GM10248 (cell line): ENCODE measurements around the gene ZNF581.

Source experiments
- CTCF ChIA-PET: fragments of 300-600 bp; sonication (Branson Sonifier 250); formaldehyde crosslinking; extraction: SDS; loops from one replicate; lab custom pipeline; 2021; ENCODE audit warnings: antibody characterized with exemption; lab: Yijun Ruan, JAX
- POLR2A ChIA-PET: fragments of 350-650 bp; sonication (Branson Sonifier 250); formaldehyde crosslinking; extraction: SDS; loops from one replicate; lab custom pipeline; 2020; ENCODE audit warnings: antibody characterized with exemption; lab: Yijun Ruan, JAX
- DNase-seq: peaks from one replicate; pipeline ENCODE4 v3.0.0; 2012; ENCODE audit errors: extremely low spot score
- TF ChIP-seq, protein P1 (sequence below): IDR thresholded peaks from 2 replicates; pipeline ENCODE4 v1.5.1; 2012; ENCODE audit warnings: mild to moderate bottlenecking, low read depth; ENCODE audit errors: extremely low read depth, missing control alignments, control extremely low read depth

Gene ZNF581

DNA sequence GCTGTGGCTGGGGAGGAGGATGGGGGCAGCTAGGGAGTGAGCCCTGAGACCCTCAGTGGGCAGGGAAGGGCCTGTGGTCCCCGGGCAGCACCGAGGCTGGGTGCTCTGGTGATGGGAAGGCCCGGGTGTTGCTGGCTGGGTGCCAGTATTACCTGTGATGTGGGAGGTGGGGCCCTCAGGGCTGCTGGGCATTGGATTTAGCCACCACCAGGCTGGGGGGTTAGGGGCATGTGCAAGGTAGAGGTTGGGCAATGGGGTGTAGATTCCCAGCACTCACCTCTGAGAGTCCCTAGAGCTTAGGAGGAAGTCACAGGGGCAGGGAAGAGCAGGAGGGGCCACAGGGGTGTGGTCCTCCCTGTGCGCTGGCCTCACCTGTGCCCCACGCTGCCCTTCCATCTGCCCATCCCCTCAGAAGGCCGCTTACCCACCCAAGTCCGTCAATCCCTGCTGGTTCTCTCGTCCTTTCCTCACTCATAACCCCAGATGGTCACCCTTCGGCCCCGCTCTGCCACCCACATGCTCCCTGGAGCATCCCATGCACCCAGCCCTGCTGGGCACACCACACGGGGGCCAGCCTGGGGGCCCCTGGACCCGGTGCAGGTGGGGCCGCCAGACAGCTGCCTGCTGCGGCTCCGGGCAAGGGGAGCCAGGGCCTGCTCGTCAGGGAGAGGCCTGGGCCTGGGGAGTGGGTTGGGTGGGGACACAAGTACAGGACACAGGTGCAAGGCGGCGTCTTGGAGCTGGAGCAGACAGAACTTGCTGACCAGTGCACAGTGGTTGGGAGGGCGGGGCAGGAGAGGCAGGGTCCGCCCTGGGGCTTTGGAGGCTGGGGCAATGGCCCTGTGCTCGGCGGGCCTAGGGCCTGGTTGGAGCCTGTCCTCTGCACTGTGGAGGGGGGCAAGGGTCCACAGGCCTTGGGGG is 44.1 kb downstream of the ZNF581 start:
- POLR2A ChIA-PET = no interaction called here
- CTCF ChIA-PET = no interaction called here
- TF ChIP-seq, protein P1, sequence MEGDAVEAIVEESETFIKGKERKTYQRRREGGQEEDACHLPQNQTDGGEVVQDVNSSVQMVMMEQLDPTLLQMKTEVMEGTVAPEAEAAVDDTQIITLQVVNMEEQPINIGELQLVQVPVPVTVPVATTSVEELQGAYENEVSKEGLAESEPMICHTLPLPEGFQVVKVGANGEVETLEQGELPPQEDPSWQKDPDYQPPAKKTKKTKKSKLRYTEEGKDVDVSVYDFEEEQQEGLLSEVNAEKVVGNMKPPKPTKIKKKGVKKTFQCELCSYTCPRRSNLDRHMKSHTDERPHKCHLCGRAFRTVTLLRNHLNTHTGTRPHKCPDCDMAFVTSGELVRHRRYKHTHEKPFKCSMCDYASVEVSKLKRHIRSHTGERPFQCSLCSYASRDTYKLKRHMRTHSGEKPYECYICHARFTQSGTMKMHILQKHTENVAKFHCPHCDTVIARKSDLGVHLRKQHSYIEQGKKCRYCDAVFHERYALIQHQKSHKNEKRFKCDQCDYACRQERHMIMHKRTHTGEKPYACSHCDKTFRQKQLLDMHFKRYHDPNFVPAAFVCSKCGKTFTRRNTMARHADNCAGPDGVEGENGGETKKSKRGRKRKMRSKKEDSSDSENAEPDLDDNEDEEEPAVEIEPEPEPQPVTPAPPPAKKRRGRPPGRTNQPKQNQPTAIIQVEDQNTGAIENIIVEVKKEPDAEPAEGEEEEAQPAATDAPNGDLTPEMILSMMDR = no peak
- no peak for DNase-seq

DNA sequence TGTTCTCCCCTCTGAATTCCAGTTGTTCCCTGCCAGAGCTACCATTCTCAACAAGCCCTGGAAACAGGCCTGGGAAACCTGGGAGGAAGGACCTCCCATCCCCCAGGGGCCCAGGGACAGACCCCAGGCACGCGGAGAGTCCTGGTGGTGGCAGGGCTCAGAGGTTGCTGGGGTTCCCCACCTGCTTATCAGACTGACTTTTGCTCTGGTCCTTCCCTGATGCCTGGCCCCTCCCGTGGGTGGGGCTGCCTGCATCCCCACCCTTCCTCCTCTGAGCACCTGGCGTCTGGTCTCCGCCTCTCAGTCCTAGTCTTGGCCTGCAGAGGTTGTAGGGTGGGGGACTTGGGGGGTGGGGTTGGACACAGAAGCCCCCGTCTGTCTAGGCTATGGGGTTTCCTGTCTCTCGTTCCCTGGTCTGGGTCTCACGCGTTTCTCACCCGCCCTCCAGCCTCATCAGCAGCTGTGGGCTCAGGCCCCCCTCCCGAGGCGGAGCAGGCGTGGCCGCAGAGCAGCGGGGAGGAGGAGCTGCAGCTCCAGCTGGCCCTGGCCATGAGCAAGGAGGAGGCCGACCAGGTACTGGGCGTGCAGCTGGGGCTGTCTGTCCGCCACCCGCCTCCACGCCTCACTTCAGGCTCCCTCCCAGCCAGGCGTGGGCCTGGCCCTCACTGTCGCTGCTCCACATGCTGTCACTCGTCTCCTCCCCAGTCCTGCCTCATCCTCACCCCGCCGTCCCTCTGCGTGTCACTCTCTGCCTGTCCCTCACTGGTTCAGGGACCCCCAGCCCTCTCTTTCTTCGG is 45.2 kb downstream of the ZNF581 start:
- ChIA-PET POLR2A (no interaction called here), CTCF (no interaction called here)
- no peak for DNase-seq
- TF ChIP-seq, protein P1 = no peak

DNA sequence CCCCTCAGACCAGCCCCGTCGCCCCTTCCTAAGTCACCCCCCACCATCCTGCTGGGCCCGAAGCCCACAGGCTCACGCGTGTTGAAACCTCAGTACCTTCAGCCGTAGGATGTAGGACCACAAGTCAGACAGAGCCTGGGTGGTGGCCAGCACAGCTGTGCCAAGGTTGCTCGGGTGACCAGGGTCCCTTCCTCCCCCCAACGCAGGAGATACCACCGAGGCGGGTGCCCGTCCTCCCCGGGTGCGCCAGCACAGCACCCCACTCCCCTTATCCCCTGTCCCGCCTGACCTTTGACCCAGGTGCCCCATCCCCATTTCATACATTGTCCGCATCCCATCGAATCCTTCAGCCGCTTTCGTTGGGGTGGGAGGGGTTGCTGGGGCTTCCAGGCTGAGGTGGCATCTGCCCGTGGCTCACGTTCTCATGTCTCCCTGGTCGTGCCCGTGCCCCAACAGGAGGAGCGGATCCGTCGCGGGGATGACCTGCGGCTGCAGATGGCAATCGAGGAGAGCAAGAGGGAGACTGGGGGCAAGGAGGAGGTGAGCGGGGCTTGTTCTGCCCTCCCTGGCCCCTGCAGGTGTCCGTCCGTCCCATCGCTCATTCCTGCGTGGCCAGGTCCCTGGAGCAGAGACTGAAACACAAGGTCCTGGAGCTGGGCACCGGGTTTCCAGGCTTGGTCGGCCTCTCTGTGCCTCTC is 46.1 kb downstream of the ZNF581 start:
- POLR2A ChIA-PET = no interaction called here
- CTCF ChIA-PET = no interaction called here
- no peak for DNase-seq
- TF ChIP-seq, protein P1 = no peak

DNA sequence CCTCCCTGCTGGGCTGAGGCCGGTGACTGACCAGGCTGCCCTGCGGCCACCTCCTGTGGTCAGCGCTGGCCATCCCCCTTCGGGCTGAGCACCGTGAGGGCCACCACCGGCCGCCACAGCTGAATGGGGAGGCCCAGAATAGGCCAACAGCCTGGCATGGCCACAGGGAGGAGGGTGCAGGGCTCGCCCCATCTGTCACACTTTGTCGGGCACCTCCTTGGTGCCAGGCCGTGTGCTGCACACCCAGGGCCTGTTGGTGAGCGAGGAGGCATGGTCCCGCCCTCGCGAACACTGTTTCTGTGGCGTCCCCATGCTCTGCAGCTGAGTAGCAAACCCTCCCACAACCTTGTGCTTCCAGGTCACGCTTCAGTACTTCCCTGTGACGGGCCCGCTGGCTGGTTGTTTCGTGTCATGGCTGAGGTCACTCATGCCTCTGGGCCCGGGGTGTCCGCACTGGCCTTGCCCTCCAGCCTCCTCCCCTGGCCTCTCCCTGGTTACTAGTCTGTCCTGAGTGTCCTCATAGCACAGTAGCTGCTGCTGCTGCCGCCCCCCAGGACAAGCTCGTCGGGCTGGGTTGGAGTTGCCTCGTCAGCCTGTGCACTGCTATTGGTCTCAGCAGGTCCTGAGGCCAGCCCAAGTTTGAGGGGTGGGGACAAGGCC is 46.8 kb downstream of the ZNF581 start:
- ChIA-PET POLR2A (no interaction called here), CTCF (interaction anchor here (1.3 kb wide), 1 partner anchor 13 kb away, joined by 4 read pairs; no protein-coding TSS in a partner anchor)
- no peak for DNase-seq
- TF ChIP-seq, protein P1 = no peak

DNA sequence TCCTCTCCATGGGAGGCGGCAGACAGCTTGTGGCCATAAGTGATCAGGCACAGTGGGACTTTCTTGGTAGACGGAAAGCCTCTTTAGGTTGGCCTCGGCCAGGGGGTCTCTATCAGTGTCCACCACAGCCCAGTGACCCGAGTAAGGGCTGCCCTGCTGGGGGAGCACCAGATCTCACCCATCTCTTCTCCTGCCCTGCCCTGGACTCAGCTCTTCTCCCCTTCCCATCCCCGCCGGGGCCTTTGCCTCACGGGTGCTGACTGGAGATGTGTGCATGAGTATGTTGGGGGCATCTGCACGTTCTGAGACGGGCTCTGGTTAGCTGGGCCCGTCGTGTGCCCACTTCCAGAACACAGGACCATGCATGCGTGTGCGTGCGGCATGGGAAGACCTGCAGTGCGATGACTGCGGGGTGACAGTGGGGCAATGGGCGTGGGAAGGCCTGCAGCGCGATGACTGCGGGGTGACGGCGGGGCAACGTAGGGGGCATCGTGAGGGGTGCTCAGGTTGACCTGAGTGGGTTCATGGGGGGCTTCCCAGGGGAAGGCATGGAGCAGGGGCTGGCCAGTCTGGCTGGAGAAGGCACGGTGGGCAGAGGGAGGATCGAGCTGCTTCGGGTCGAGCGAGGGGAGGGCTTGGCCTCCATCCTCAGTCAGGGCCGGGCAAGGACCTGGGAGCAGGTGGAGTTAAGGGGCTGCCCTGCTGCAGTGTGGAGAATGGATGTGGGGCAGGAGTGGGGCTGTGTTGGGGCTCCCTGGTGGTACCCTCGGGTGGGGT is 47.5 kb downstream of the ZNF581 start:
- TF ChIP-seq, protein P1 = no peak
- ChIA-PET CTCF (interaction anchor here (1.3 kb wide), 1 partner anchor 13 kb away, joined by 4 read pairs; no protein-coding TSS in a partner anchor), POLR2A (no interaction called here)
- DNase-seq = no peak
